Measurements from ENCODE around the gene DYNLL1. TPM values are rescaled to one million over a fixed set of nuclear protein-coding genes. Genes with fewer than 3 reads are reported as not detected.

DYNLL1 gene
- total RNA-seq, 3 donors from 2014 or later, result 155 to 170 (median 167) TPM

DNA sequence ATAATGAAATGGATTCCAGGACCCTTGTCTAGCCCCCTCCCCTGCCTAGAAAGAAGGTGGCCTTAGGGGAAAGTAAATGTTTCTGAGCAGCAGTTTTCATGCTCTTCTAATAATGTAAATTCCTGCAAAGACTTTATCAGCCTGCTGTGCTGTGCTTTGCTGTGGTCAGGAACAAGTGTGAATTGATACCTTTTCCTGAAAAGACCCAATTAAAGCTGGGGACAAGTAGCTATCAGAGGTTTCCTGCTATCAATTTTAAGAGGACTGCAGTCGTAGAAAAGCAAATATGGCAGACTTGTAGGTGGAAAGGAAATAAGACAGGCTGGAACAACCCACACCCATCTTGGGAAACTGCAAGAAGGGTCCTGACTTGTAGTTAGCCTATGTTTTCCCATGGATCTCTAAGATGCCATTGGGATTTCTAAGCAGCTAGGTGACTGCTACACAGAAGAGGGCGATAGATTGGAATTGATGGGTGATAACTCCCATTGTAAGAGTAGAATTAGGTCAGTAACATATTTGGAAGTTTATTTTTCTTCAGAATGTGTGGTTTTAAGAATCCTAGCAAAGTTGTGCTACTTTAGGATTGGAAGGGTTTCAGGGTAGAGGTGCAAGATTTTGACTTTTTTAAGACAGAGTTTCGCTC is 3.1 kb downstream of the DYNLL1 start:
- Histone ChIP-seq H3K27me3 (no peaks in the 10 kb centered on the region), H3K9me3 (no peaks in the 10 kb centered on the region), H3K36me3 (no peaks in the 10 kb centered on the region), H3K27ac (no peak overlapping the region), H3K4me1 (peaks cover 0 to 3% of the 10 kb centered on the region in 2 donors), H3K4me3 (no peak overlapping the region)
- intact Hi-C loops (cut with DNase I; ENCODE audit: low total_unique reads), result no loop called here
- TF ChIP-seq POLR2A (IDR thresholded peaks at IDR 0.05) (no peak), POLR2AphosphoS5 (IDR thresholded peaks at IDR 0.05) (no peak)
- TF ChIP-seq, protein P1, sequence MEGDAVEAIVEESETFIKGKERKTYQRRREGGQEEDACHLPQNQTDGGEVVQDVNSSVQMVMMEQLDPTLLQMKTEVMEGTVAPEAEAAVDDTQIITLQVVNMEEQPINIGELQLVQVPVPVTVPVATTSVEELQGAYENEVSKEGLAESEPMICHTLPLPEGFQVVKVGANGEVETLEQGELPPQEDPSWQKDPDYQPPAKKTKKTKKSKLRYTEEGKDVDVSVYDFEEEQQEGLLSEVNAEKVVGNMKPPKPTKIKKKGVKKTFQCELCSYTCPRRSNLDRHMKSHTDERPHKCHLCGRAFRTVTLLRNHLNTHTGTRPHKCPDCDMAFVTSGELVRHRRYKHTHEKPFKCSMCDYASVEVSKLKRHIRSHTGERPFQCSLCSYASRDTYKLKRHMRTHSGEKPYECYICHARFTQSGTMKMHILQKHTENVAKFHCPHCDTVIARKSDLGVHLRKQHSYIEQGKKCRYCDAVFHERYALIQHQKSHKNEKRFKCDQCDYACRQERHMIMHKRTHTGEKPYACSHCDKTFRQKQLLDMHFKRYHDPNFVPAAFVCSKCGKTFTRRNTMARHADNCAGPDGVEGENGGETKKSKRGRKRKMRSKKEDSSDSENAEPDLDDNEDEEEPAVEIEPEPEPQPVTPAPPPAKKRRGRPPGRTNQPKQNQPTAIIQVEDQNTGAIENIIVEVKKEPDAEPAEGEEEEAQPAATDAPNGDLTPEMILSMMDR (IDR thresholded peaks at IDR 0.05), result no peak
- DNase-seq (ENCODE audit: low spot score in 2 of 2), result no peak

DNA sequence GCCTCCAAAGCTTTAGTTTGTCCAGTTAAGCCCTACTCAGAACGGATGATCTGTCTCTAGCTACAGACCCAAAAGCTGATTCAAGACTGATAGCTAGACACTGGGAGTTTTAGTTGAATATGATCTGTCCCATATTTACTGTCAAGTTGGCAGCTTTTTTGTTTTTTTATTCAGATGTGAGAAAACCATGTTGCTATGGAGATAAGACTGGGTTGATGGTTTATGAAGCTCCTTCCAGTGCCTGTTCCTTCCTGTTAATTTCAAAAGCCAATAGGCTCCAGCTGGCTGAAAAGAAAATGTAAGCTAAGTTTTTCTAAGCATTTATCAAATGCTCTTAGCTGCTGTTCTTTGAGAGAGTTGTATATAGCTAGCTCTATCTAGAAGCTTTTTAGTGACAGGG is 4.7 kb downstream of the DYNLL1 start:
- H3K36me3 ChIP-seq, result no peaks in the 10 kb centered on the region
- no peak overlapping the region for H3K4me3 ChIP-seq
- DNase-seq (ENCODE audit: low spot score in 2 of 2), result no peak
- no peak overlapping the region for H3K27ac ChIP-seq
- H3K9me3 ChIP-seq, result no peaks in the 10 kb centered on the region
- TF ChIP-seq POLR2A (IDR thresholded peaks at IDR 0.05), result no peak
- no peak for TF ChIP-seq POLR2AphosphoS5 (IDR thresholded peaks at IDR 0.05)
- TF ChIP-seq, protein P1 (IDR thresholded peaks at IDR 0.05), result no peak
- intact Hi-C loops (cut with DNase I; ENCODE audit: low total_unique reads), result no loop called here
- no peaks in the 10 kb centered on the region for H3K27me3 ChIP-seq
- peaks cover 0 to 3% of the 10 kb centered on the region in 2 donors for H3K4me1 ChIP-seq

DNA sequence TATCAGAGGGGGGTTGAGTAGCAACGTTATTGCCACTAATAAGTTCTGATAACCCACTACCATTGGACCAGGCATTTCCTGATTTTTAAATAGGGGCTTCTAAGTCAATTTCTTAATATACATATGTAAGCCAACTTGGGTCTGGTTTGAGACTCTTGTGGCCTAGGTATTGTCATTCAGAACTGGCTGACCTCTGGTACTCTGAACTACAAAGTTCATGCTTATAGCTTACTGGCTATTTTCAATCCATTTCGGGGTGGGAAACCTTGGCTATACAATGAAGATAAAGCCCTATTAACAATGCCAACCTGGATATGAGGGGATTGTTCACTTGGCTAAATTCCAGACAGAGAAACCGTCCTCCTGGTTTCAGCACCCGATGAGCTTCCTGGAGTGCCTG is 8.7 kb downstream of the DYNLL1 start:
- H3K4me3 ChIP-seq, result no peak overlapping the region
- H3K9me3 ChIP-seq, result no peaks in the 10 kb centered on the region
- intact Hi-C loops (cut with DNase I; ENCODE audit: low total_unique reads), result no loop called here
- H3K36me3 ChIP-seq, result no peaks in the 10 kb centered on the region
- DNase-seq (ENCODE audit: low spot score in 2 of 2), result no peak
- H3K27me3 ChIP-seq, result no peaks in the 10 kb centered on the region
- TF ChIP-seq, protein P1 (IDR thresholded peaks at IDR 0.05), result no peak
- TF ChIP-seq POLR2A (IDR thresholded peaks at IDR 0.05) (no peak), POLR2AphosphoS5 (IDR thresholded peaks at IDR 0.05) (no peak)
- no peak overlapping the region for H3K27ac ChIP-seq
- no peaks in the 10 kb centered on the region for H3K4me1 ChIP-seq

DNA sequence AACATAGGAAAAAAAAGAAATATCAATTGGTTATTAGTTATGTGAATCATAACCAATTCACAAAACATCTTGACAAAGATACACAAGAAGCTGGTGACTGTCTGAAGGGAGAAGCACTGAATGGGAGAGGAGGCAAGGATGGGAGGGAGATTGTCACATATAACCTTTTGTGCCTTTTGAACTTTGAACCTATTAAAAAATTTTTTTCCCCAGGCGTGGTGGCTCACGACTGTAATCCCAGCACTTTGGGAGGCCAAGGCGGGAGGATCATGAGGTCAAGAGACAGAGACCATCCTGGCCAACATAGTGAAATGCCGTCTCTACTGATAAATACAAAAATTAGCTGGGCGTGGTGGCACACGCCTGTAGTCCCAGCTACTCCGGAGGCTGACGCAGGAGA is 12.6 kb downstream of the DYNLL1 start:
- DNase-seq (ENCODE audit: low spot score in 2 of 2), result no peak
- Histone ChIP-seq H3K4me3 (no peak overlapping the region), H3K36me3 (no peaks in the 10 kb centered on the region), H3K27ac (no peak overlapping the region), H3K4me1 (no peaks in the 10 kb centered on the region), H3K9me3 (no peaks in the 10 kb centered on the region), H3K27me3 (no peaks in the 10 kb centered on the region)
- no peak for TF ChIP-seq POLR2A (IDR thresholded peaks at IDR 0.05)
- TF ChIP-seq, protein P1 (IDR thresholded peaks at IDR 0.05), result no peak
- no peak for TF ChIP-seq POLR2AphosphoS5 (IDR thresholded peaks at IDR 0.05)
- intact Hi-C loops (cut with DNase I; ENCODE audit: low total_unique reads), result no loop called here

DNA sequence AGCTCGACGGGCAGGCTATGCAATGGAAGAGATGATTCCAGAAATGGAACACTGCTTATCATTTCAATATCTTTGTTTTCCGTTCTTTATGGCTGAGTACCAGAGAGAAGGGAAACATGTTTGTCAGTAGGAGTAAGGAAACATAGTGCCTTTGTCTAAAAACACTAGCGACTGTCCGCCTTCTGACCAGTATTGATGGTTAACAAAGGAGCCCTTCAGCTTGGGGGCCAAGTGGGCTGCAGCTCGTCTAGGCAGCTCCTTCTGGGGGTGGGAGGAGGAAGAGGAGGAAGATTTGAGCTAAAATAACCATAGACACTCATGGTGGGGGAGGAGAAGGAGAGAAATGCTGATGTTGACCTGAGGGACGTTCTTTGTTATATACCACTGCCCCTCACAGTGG is 18.1 kb downstream of the DYNLL1 start:
- Histone ChIP-seq H3K4me3 (no peak overlapping the region), H3K36me3 (no peaks in the 10 kb centered on the region), H3K27me3 (no peaks in the 10 kb centered on the region), H3K27ac (no peak overlapping the region), H3K9me3 (no peaks in the 10 kb centered on the region), H3K4me1 (no peaks in the 10 kb centered on the region)
- TF ChIP-seq POLR2AphosphoS5 (IDR thresholded peaks at IDR 0.05) (no peak), POLR2A (IDR thresholded peaks at IDR 0.05) (no peak)
- TF ChIP-seq, protein P1 (IDR thresholded peaks at IDR 0.05), result no peak
- intact Hi-C loops (cut with DNase I; ENCODE audit: low total_unique reads), result no loop called here
- no peak for DNase-seq (ENCODE audit: low spot score in 2 of 2)

All from breast epithelium (tissue), 4 donors.